Amygdala (tissue), 56 donors: ENCODE results near the gene MAP7.

Experiments
- DNase-seq, 56 donors: peaks; one replicate each; lab custom pipeline; 2025; lab: John Stamatoyannopoulos, UW

The MAP7 gene

DNA sequence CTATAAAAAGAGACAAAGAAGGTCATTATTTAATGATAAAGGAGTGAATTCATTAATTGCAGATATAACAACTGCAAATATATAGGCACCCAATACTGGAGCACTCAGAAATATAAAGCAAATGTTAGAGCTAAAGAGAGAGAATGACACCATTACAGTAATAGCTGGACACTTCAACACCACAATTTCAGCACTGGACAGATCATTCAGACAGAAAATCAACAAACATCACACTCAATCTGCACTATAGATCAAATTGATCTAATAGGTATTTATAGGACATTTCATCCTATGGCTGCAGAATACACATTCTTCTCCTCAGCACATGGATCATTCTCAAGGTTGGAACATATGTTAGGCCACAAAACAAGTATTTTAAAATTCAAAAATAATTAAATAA is 72.7 kb downstream of the MAP7 start:
- DNase-seq = no peak

GRCh38 chr6:136475686-136476085 is 74.5 kb downstream of the MAP7 start:
- DNase-seq = no peak

GRCh38 chr6:136474241-136474640 is 76.0 kb downstream of the MAP7 start:
- no peak for DNase-seq

DNA sequence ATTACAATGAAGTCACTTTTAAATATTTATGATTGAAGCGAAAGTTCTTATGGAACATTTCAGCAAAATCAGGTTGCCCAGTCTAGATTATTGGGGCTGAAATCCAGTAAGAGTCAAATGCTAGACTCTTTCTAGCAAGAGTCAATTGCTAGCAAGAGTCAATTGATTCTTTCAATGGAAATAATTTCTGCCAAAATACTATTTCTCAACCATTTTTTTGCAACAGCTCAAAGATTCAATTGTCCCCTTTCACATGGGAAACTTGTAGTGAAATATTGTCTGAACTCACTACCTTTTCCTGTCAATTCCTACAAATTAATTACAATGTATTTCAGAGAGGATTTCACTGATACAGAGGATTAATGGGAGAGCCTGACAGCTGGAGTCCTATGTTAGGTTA is 78.3 kb downstream of the MAP7 start:
- DNase-seq = no peak

- no peak for DNase-seq
These were observed 78.8 kb downstream of the MAP7 start for GRCh38 chr6:136471372-136471771.

- DNase-seq = no peak
These were observed 80.2 kb downstream of the MAP7 start for GRCh38 chr6:136470044-136470443.

DNA sequence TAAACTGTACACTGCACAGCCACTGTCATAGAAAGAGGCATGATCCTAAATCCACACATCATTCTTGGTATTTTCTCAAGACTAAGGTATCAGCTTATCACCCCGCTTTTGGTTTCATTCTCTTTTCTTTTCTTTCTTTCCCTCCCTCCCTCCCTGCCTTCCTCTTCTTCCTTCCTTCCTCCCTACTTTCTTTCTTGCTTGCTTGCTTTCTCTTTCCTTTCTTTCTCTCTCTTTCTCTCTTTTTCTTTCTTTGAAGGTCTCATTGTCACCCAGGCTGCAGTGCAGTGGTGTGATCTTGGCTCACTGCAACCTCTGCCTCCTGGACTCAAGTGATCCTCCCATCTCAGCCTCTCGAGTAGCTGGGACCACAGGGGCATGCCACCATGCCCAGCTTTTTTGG is 81.1 kb downstream of the MAP7 start:
- DNase-seq = no peak

DNA sequence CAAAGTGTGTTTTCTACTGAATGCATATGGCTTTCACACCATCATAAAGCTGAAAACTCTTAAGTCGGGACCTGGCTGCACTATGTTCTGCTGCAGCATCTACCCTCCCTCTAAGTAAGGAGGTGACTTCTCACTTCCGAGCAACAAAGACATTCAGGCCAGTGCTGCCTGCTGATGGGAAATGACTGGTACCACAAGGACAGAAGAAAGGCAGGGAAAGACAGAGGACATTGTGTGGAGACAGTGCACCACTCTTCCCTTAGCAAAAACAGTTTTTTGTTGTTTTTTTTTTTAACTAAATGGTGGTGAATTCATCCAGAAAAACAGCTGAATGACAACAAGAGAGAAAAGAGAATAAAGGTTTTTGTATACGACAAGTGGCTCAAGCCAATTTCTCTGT is 81.5 kb downstream of the MAP7 start:
- DNase-seq = peak in 44 of 56 donors; percentile 2 to 88 (median 54)

GRCh38 chr6:136467186-136467585 is 83.0 kb downstream of the MAP7 start:
- no peak for DNase-seq

DNA sequence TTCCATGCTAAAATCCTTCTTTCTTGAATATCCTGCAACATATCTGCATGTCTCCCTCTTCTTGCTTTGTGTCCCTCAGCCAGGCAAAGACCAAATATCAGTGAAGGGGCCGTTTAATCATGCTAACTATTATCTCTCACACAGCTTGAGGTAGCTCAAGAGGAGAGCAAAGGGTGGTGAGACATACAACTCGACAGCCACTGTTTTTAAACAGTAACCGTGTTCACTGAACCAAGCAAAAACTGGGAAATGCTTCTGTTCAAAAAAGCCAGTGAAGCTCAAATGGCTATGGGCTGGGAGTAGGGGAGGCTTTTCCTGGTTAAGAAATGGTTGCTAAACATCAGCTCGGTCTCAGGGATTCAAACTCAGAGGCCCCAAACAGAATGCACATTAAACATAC is 83.4 kb downstream of the MAP7 start:
- no peak for DNase-seq

DNA sequence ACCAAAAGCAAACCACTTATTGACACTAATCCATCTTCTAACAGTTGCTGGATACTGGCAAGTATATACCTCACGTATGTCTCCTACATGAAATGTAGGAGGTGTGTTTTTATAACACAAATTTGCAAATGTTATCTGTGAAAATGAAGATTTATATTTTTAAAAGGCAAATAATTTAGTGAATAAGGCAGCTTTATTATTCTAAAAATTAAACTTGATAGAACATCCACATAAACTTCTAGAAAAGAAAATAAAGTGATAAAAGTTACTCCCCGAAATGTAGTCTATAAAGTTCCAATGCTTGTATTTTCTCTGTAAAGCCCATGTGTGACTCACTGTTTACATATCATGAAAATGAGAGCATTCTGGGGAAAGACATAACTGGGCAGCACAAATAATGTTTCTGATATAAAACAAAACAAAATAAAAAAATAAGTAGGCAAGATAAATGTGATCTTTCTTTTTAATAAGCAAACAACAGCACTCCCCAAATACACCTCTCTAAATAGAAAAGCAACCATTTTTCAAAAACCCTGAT is 84.4 kb downstream of the MAP7 start:
- no peak for DNase-seq

GRCh38 chr6:136464874-136465273 is 85.3 kb downstream of the MAP7 start:
- peak in 15 of 56 donors; percentile 10 to 48 (median 21) for DNase-seq

DNA sequence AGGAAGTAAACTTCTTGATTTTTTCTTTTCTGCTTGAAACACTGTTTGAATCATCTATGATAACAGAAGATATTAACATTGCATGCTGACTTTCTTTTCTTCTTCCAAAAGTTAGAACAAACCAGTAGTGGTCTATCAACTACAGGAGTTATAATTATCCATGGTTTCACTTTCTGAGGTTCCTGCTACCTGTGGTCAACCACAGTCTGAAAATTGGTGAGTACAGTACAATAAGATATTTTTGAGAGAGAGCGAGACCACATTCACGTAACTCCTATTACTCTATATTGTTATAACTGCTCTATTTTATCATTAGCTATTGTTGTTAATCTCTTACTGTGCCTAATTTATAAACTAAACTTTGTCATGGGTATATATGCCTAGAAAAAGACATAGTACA is 86.1 kb downstream of the MAP7 start:
- no peak for DNase-seq

DNA sequence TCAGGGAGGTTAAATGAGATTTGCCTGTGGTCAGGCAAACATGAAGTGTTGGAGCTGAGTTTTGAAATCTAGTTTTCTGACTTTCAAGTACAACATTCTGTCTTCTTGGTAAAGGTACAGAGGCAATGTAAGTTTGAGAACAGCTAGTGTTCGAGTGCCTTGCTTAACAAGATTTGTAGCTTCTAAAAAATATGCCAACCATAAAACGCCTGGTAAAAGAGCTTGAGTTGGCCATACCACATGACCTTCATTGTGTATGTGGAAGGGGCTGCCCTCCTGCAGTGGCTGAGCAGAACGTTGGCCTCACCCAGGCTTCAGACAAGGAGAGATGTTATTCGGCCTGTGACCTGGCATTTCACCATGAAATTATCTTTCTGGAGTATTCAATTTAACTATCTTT is 86.5 kb downstream of the MAP7 start:
- no peak for DNase-seq

- no peak for DNase-seq
These were observed 103.5 kb downstream of the MAP7 start for GRCh38 chr6:136446579-136447187.

- no peak for DNase-seq
These were observed 104.1 kb downstream of the MAP7 start for GRCh38 chr6:136446145-136446544.

DNA sequence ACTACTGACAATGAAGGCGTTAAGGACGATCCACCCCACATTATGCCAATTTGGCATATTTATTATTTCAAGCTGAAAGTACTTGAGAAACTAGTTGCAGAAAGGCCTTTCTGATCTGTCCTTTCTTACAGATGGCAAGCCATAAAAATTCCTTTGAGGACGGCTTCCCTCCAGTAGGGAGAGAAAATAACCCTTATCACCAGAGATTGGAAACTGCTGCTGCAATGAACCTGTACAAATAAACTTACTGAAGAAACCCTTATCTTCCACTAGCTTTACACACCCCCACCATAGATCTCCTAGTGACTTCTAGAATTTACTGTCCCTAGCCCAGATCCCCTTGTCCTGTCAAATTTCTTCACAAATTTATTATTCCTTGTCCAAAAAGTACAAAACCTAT is 105.2 kb downstream of the MAP7 start:
- no peak for DNase-seq

GRCh38 chr6:136440203-136440602 is 110.0 kb downstream of the MAP7 start:
- DNase-seq = no peak

- DNase-seq = no peak
These were observed 110.6 kb downstream of the MAP7 start for GRCh38 chr6:136439514-136440190.

DNA sequence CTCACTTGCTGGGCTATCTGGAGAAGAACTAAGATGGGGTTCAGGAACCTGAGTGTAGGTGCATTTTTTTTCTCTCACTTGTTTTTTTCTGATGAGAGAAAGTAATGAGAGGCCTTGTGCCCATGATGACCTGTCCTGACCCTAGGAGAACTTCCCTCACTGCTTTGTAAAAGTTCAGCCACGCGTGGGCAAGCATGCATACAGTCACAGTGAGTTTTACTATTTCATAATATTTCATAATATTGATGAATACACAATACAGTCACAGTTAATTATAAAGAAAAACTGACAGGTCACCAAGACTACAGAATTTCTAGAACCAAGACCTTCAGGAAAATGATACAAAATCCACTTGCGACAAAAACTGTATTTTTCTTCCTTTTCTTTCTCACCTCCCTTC is 111.8 kb downstream of the MAP7 start:
- no peak for DNase-seq

GRCh38 chr6:136437246-136437645 is 113.0 kb downstream of the MAP7 start:
- no peak for DNase-seq

- no peak for DNase-seq
These were observed 115.1 kb downstream of the MAP7 start for GRCh38 chr6:136435101-136435500.
